HuH-7.5 (cell line): Measurements from ENCODE around the gene GNA15.
"Not testable (repeated sequence)": the region's sequence is repeated elsewhere in the genome, so short reads cannot be mapped to it uniquely, and the experiment has no call there.

Experiments used
- DNase-seq: peaks from one replicate; pipeline ENCODE4 v3.0.0; 2011; ENCODE audit warnings: low spot score

Gene GNA15

GRCh38 chr19:3190921-3191805 lies 55.3 kb downstream of the GNA15 start:
- no peak for DNase-seq

GRCh38 chr19:3191806-3192104 lies 55.9 kb downstream of the GNA15 start:
- DNase-seq: not testable (repeated sequence)

- DNase-seq: no peak
These were observed 56.4 kb downstream of the GNA15 start for GRCh38 chr19:3192228-3192635.

- no peak for DNase-seq
These were observed 56.9 kb downstream of the GNA15 start for GRCh38 chr19:3192684-3193083.

GRCh38 chr19:3193256-3194105 lies 57.6 kb downstream of the GNA15 start:
- DNase-seq: no peak

GRCh38 chr19:3194106-3195087 lies 58.6 kb downstream of the GNA15 start:
- DNase-seq: no peak

GRCh38 chr19:3196064-3196932 lies 60.5 kb downstream of the GNA15 start:
- peak; percentile 12 for DNase-seq

GRCh38 chr19:3196933-3197205 lies 61.0 kb downstream of the GNA15 start:
- DNase-seq: no peak

- no peak for DNase-seq
These were observed 63.3 kb downstream of the GNA15 start for GRCh38 chr19:3198901-3199700.

- DNase-seq: peak; percentile 19
These were observed 65.4 kb downstream of the GNA15 start for GRCh38 chr19:3201072-3201700.

- DNase-seq: peak; percentile 9
These were observed 66.1 kb downstream of the GNA15 start for GRCh38 chr19:3201911-3202310.

GRCh38 chr19:3202346-3202745 lies 66.5 kb downstream of the GNA15 start:
- peak; percentile 16 for DNase-seq

GRCh38 chr19:3202895-3203294 lies 67.1 kb downstream of the GNA15 start:
- DNase-seq: not testable (repeated sequence)

- no peak for DNase-seq
These were observed 68.2 kb downstream of the GNA15 start for GRCh38 chr19:3203805-3204645.

GRCh38 chr19:3204646-3205275 lies 68.9 kb downstream of the GNA15 start:
- peak; percentile 8 for DNase-seq

- no peak for DNase-seq
These were observed 70.6 kb downstream of the GNA15 start for GRCh38 chr19:3206216-3206953.

GRCh38 chr19:3207461-3208242 lies 71.8 kb downstream of the GNA15 start:
- DNase-seq: no peak
